Measurements from ENCODE around the gene FRMD4A.

Gene FRMD4A

GRCh38 chr10:13715100-13715499, 615.6 kb downstream of the FRMD4A start:
- in situ Hi-C loops (cut with MboI; ENCODE audit: low sequenced_read_pairs), result no loop called here

- in situ Hi-C loops (cut with MboI; ENCODE audit: low sequenced_read_pairs), result no loop called here
Observed at GRCh38 chr10:13712837-13713581, 617.7 kb downstream of the FRMD4A start.

GRCh38 chr10:13712476-13712836, 618.3 kb downstream of the FRMD4A start:
- in situ Hi-C loops (cut with MboI; ENCODE audit: low sequenced_read_pairs), result no loop called here

- in situ Hi-C loops (cut with MboI; ENCODE audit: low sequenced_read_pairs), result no loop called here
Observed at GRCh38 chr10:13711291-13711690, 619.4 kb downstream of the FRMD4A start.

- in situ Hi-C loops (cut with MboI; ENCODE audit: low sequenced_read_pairs), result no loop called here
Observed at GRCh38 chr10:13709931-13710650, 620.6 kb downstream of the FRMD4A start.

GRCh38 chr10:13708256-13708990, 622.3 kb downstream of the FRMD4A start:
- in situ Hi-C loops (cut with MboI; ENCODE audit: low sequenced_read_pairs), result no loop called here

- in situ Hi-C loops (cut with MboI; ENCODE audit: low sequenced_read_pairs), result no loop called here
Observed at GRCh38 chr10:13707156-13707881, 623.4 kb downstream of the FRMD4A start.

GRCh38 chr10:13706604-13707003, 624.1 kb downstream of the FRMD4A start:
- in situ Hi-C loops (cut with MboI; ENCODE audit: low sequenced_read_pairs), result no loop called here

- in situ Hi-C loops (cut with MboI; ENCODE audit: low sequenced_read_pairs), result no loop called here
Observed at GRCh38 chr10:13706175-13706574, 624.5 kb downstream of the FRMD4A start.

GRCh38 chr10:13705526-13706174, 625.1 kb downstream of the FRMD4A start:
- in situ Hi-C loops (cut with MboI; ENCODE audit: low sequenced_read_pairs), result no loop called here

GRCh38 chr10:13704964-13705363, 625.8 kb downstream of the FRMD4A start:
- in situ Hi-C loops (cut with MboI; ENCODE audit: low sequenced_read_pairs), result no loop called here

- in situ Hi-C loops (cut with MboI; ENCODE audit: low sequenced_read_pairs), result no loop called here
Observed at GRCh38 chr10:13703997-13704536, 626.7 kb downstream of the FRMD4A start.

- in situ Hi-C loops (cut with MboI; ENCODE audit: low sequenced_read_pairs), result no loop called here
Observed at GRCh38 chr10:13703101-13703818, 627.5 kb downstream of the FRMD4A start.

GRCh38 chr10:13701157-13701919, 629.4 kb downstream of the FRMD4A start:
- in situ Hi-C loops (cut with MboI; ENCODE audit: low sequenced_read_pairs), result no loop called here

- in situ Hi-C loops (cut with MboI; ENCODE audit: low sequenced_read_pairs), result no loop called here
Observed at GRCh38 chr10:13700473-13701144, 630.1 kb downstream of the FRMD4A start.

- in situ Hi-C loops (cut with MboI; ENCODE audit: low sequenced_read_pairs), result no loop called here
Observed at GRCh38 chr10:13699216-13699615, 631.5 kb downstream of the FRMD4A start.

GRCh38 chr10:13698217-13698616, 632.5 kb downstream of the FRMD4A start:
- in situ Hi-C loops (cut with MboI; ENCODE audit: low sequenced_read_pairs), result no loop called here

- in situ Hi-C loops (cut with MboI; ENCODE audit: low sequenced_read_pairs), result no loop called here
Observed at GRCh38 chr10:13696071-13696470, 634.7 kb downstream of the FRMD4A start.

All from HL-60/S4 treated with retinoic acid at 250 ng/mL for 4 days and 3 days (cell line).